Lung (tissue), 12 donors: ENCODE measurements around the gene SYNE1. TPM values are rescaled to one million over a fixed set of nuclear protein-coding genes. Genes with fewer than 3 reads are reported as not detected.

Source experiments
- ATAC-seq: fragments of 200-7000 bp; cut with Tn5 transposase; one replicate; pipeline ENCODE4 v1.9.1; 2020; ENCODE audit warnings: moderate number of reproducible peaks; ENCODE audit not compliant: insufficient read depth, low FRiP score
- DNase-seq, 3 donors: peaks; one replicate each; pipeline ENCODE4 v3.0.0-alpha.2; 2013 to 2017
- H3K27ac ChIP-seq, 2 donors: one replicate each; pipeline ENCODE4 v1.5.1; 2013; ENCODE audit warnings: mild to moderate bottlenecking in 2 of 2, moderate library complexity in 2 of 2, control low read depth in 1 of 2, inconsistent platforms in 1 of 2, low read depth in 1 of 2, low read length in 1 of 2
- H3K27me3 ChIP-seq, 3 donors: one replicate each; pipeline ENCODE4 v1.5.1; 2013; ENCODE audit warnings: low read length in 2 of 3; ENCODE audit not compliant: control insufficient read depth in 3 of 3, insufficient read depth in 3 of 3
- H3K36me3 ChIP-seq, 4 donors: one replicate each; pipeline ENCODE4 v1.5.1; 2013; ENCODE audit warnings: low read length in 4 of 4, mild to moderate bottlenecking in 1 of 4, moderate library complexity in 1 of 4; ENCODE audit not compliant: control insufficient read depth in 4 of 4, insufficient read depth in 4 of 4
- H3K4me1 ChIP-seq, 5 donors: one replicate each; pipeline ENCODE4 v1.5.1; 2013; ENCODE audit warnings: low read length in 5 of 5, mild to moderate bottlenecking in 2 of 5, moderate library complexity in 1 of 5; ENCODE audit not compliant: control insufficient read depth in 5 of 5, insufficient read depth in 5 of 5
- H3K4me3 ChIP-seq: one replicate; pipeline ENCODE4 v1.5.1; 2013; ENCODE audit warnings: mild to moderate bottlenecking, control low read depth, moderate library complexity
- H3K9ac ChIP-seq, 2 donors: one replicate each; pipeline ENCODE4 v1.5.1; 2013; ENCODE audit warnings: low read length in 2 of 2, control low read depth in 1 of 2; ENCODE audit not compliant: insufficient read depth in 1 of 2
- H3K9me3 ChIP-seq, 4 donors: one replicate each; pipeline ENCODE4 v1.5.1; 2013; ENCODE audit warnings: low read length in 3 of 4, mild to moderate bottlenecking in 1 of 4, moderate library complexity in 1 of 4; ENCODE audit not compliant: control insufficient read depth in 4 of 4, insufficient read depth in 3 of 4
- CTCF ChIP-seq: IDR thresholded peaks from 2 replicates; pipeline ENCODE4 v1.5.1; 2012; ENCODE audit warnings: mild to moderate bottlenecking; ENCODE audit errors: control extremely low read depth, extremely low read depth
- WGBS, 2 donors: extraction: QIAGEN DNeasy Blood & Tissue Kit; methylation state at CpG; one replicate each; pipeline ENCODE4 v1.1.7; 2013; 5-methylcytosine and 5-hydroxymethylcytosine counted together
- polyA plus RNA-seq, 2 donors: library from polyadenylated mRNA; stranded (reverse); fragments of 200-250 nt; gene quantifications; one replicate each; pipeline ENCODE4 v1.2.1, GENCODE V29; 2013
- total RNA-seq, 2 donors: library from RNA; depleted of rRNA in 1 of 2; stranded (reverse); fragments of >200 nt in 1 of 2; gene quantifications; one replicate each; pipeline ENCODE4 v1.2.1, GENCODE V29; 2014 to 2021
- donor health status: control.
- donor health status: control.
- donor health status: Bipolar disorder and iron deficiency.
- donor health status: healthy.
- donor health status: DM: yes; HTN: yes; CAD: no.

SYNE1 gene
- total and polyA plus RNA-seq, 4 donors, result 26.4 to 352 (median 131) TPM

GRCh38 chr6:152453421-152453820, 183.7 kb downstream of the SYNE1 start:
- Histone ChIP-seq H3K27me3 (no peaks in the 10 kb centered on the region), H3K27ac (no peak overlapping the region), H3K9me3 (no peaks in the 10 kb centered on the region), H3K4me3 (no peak overlapping the region), H3K9ac (no peak overlapping the region), H3K36me3 (peaks cover 0 to 3% (median 0%) of the 10 kb centered on the region in 4 donors), H3K4me1 (no peaks in the 10 kb centered on the region)
- no peak for ATAC-seq
- no peak for DNase-seq
- TF ChIP-seq CTCF, result no peak
- WGBS, 2 donors, result 77 to 80% methylated on average over 7 of the region's 7 CpGs

- ATAC-seq, result no peak
- 97 to 99% methylated on average over 7 of the region's 7 CpGs for WGBS, 2 donors
- Histone ChIP-seq H3K36me3 (peaks cover 0 to 3% (median 0%) of the 10 kb centered on the region in 4 donors), H3K27ac (no peak overlapping the region), H3K9me3 (no peaks in the 10 kb centered on the region), H3K4me1 (no peaks in the 10 kb centered on the region), H3K4me3 (no peak overlapping the region), H3K27me3 (no peaks in the 10 kb centered on the region), H3K9ac (no peak overlapping the region)
- no peak for TF ChIP-seq CTCF
- DNase-seq, result no peak
Observed at GRCh38 chr6:152452639-152453038, 184.5 kb downstream of the SYNE1 start.

- no peak for TF ChIP-seq CTCF
- peaks cover 0 to 3% (median 0%) of the 10 kb centered on the region in 4 donors for H3K36me3 ChIP-seq
- no peaks in the 10 kb centered on the region for H3K27me3 ChIP-seq
- no peaks in the 10 kb centered on the region for H3K9me3 ChIP-seq
- ATAC-seq (no peak), DNase-seq (no peak)
- no peak overlapping the region for H3K4me3 ChIP-seq
- no peak overlapping the region for H3K27ac ChIP-seq
- 94 to 98% methylated on average over 4 of the region's 4 CpGs for WGBS, 2 donors
- H3K9ac ChIP-seq, result no peak overlapping the region
- no peaks in the 10 kb centered on the region for H3K4me1 ChIP-seq
Observed at GRCh38 chr6:152450519-152450918, 186.6 kb downstream of the SYNE1 start.

GRCh38 chr6:152441902-152442301, 195.3 kb downstream of the SYNE1 start:
- H3K4me1 ChIP-seq, result no peaks in the 10 kb centered on the region
- no peak for TF ChIP-seq CTCF
- no peak overlapping the region for H3K27ac ChIP-seq
- no peaks in the 10 kb centered on the region for H3K9me3 ChIP-seq
- H3K9ac ChIP-seq, result no peak overlapping the region
- no peak for DNase-seq
- no peak overlapping the region for H3K4me3 ChIP-seq
- peaks cover 0 to 2% (median 0%) of the 10 kb centered on the region in 4 donors for H3K36me3 ChIP-seq
- WGBS, 2 donors, result 92 to 96% methylated on average over 15 of the region's 15 CpGs
- H3K27me3 ChIP-seq, result no peaks in the 10 kb centered on the region
- no peak for ATAC-seq
